Calu3 (cell line): ENCODE results near the gene GBA3. TPM values are rescaled to one million over a fixed set of nuclear protein-coding genes. Genes with fewer than 3 reads are reported as not detected.

Experiments used
- BruUV-seq: library from RNA; stranded (reverse); fragments of 400-500 nt; replicated peaks from 2 replicates; lab custom pipeline; 2021; lab: Mats Ljungman, UMichigan
- CTCF ChIA-PET: fragments of 300-600 bp; sonication (Branson Sonifier 250); formaldehyde crosslinking; loops from one replicate; lab custom pipeline; 2022; ENCODE audit warnings: antibody characterized with exemption; lab: Charles Lee
- DNase-seq: peaks from one replicate; pipeline ENCODE4 v3.0.0; 2022
- H3K27ac Mint-ChIP-seq: one replicate; pipeline ENCODE4 v1.8.0; 2022; ENCODE audit warnings: mixed read lengths; ENCODE audit not compliant: unreplicated experiment
- H3K27me3 Mint-ChIP-seq: one replicate; pipeline ENCODE4 v1.8.0; 2022; ENCODE audit warnings: mixed read lengths; ENCODE audit not compliant: unreplicated experiment
- H3K36me3 Mint-ChIP-seq: one replicate; pipeline ENCODE4 v1.8.0; 2022; ENCODE audit warnings: mild to moderate bottlenecking, moderate library complexity, mixed read lengths; ENCODE audit not compliant: insufficient read depth, unreplicated experiment
- H3K4me1 Mint-ChIP-seq: one replicate; pipeline ENCODE4 v1.8.0; 2022; ENCODE audit warnings: mild to moderate bottlenecking, low read depth, mixed read lengths; ENCODE audit not compliant: unreplicated experiment
- H3K4me3 Mint-ChIP-seq: one replicate; pipeline ENCODE4 v1.8.0; 2022; ENCODE audit warnings: mild to moderate bottlenecking, low read depth, moderate library complexity, mixed read lengths; ENCODE audit not compliant: unreplicated experiment
- H3K9me3 Mint-ChIP-seq: one replicate; pipeline ENCODE4 v1.8.0; 2022; ENCODE audit warnings: low read depth, mixed read lengths; ENCODE audit not compliant: unreplicated experiment
- CTCF ChIP-seq: fragments of 200-600 bp; IDR thresholded peaks from one replicate; pipeline ENCODE4 v1.8.0; 2022; ENCODE audit warnings: antibody characterized with exemption; ENCODE audit not compliant: unreplicated experiment
- intact Hi-C: fragments of 100-400 bp; cut with micrococcal nuclease; formaldehyde crosslinking; loops from one replicate; pipeline ENCODE4 v1.10.0; 2022; ENCODE audit not compliant: unreplicated experiment
- total RNA-seq: library from RNA; stranded (reverse); gene quantifications from 2 replicates; pipeline ENCODE4 v1.2.3, GENCODE V29; 2022

Gene GBA3
- total RNA-seq, 1 experiment from 2014 or later: 0.21 TPM

DNA sequence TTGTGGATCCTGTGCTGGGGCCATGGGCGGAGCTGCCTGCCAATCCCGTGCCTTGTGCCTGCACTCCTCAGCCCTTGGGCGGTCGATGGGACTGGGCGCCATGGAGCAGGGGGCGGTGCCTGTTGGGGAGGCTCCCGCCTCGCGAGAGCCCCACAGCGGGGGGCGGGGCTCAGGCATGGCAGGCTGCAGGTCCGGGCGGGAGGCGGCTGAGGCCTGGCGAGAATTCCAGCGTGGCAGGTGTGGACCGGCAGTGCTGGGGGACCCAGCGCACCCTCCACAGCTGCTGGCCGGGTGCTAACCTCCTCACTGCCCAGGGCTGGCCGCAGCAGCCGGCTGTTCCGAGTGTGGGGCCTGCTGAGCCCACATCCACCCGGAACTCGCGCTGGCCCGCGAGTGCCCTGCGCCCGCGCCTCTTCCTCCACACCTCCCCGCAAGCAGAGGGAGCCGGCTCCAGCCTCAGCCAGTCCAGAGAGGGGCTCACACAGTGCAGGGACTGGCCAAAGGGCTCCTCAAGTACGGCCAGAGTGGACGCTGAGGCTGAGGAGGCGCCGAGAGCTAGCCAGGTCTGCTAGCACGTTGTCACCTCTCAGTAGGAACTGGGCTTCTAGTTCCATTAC, 85.9 kb downstream of the GBA3 start:
- H3K9me3 Mint-ChIP-seq: no peaks in the 10 kb centered on the region
- no peaks in the 10 kb centered on the region for H3K27me3 Mint-ChIP-seq
- no peak overlapping the region for H3K4me3 Mint-ChIP-seq
- no TSS peak for BruUV-seq
- TF ChIP-seq CTCF: no peak
- CTCF ChIA-PET: no interaction called here
- intact Hi-C loops: no loop called here
- no peak overlapping the region for H3K27ac Mint-ChIP-seq
- H3K36me3 Mint-ChIP-seq: no peaks in the 10 kb centered on the region
- no peak for DNase-seq
- no peaks in the 10 kb centered on the region for H3K4me1 Mint-ChIP-seq

DNA sequence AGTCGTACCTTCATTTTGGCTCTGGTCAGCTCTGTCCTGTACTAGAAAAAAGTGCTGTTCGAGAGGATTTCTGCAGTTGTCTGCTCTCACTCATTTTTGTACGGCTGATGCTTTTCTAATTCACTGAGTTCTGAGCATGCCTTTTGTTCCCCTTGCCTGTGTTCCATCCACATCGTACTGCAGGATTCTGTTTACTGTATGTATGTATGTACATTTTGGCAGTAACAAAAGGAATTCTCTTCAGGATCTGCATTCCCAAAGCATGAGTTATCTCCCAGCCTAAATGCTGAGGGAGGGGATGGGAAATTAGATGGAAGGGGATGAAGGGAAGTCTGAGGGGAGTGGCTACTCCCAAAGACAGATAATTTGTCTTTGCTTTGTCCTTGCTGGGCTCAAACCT, 87.6 kb downstream of the GBA3 start:
- no TSS peak for BruUV-seq
- no peak overlapping the region for H3K27ac Mint-ChIP-seq
- no peak for TF ChIP-seq CTCF
- H3K4me1 Mint-ChIP-seq: no peaks in the 10 kb centered on the region
- CTCF ChIA-PET: no interaction called here
- no peaks in the 10 kb centered on the region for H3K36me3 Mint-ChIP-seq
- no peaks in the 10 kb centered on the region for H3K9me3 Mint-ChIP-seq
- intact Hi-C loops: no loop called here
- H3K27me3 Mint-ChIP-seq: no peaks in the 10 kb centered on the region
- DNase-seq: no peak
- H3K4me3 Mint-ChIP-seq: no peak overlapping the region

GRCh38 chr4:22780797-22781196, 88.1 kb downstream of the GBA3 start:
- no TSS peak for BruUV-seq
- Mint-ChIP-seq H3K9me3 (no peaks in the 10 kb centered on the region), H3K27me3 (no peaks in the 10 kb centered on the region), H3K4me3 (no peak overlapping the region), H3K4me1 (no peaks in the 10 kb centered on the region), H3K27ac (no peak overlapping the region), H3K36me3 (no peaks in the 10 kb centered on the region)
- TF ChIP-seq CTCF: no peak
- CTCF ChIA-PET: no interaction called here
- DNase-seq: no peak
- intact Hi-C loops: no loop called here

- BruUV-seq: no TSS peak
- intact Hi-C loops: no loop called here
- Mint-ChIP-seq H3K27ac (no peak overlapping the region), H3K4me3 (no peak overlapping the region), H3K36me3 (no peaks in the 10 kb centered on the region), H3K4me1 (no peaks in the 10 kb centered on the region), H3K9me3 (no peaks in the 10 kb centered on the region), H3K27me3 (peaks cover 13% of the 10 kb centered on the region)
- DNase-seq: no peak
- no peak for TF ChIP-seq CTCF
- CTCF ChIA-PET: no interaction called here
Measured at GRCh38 chr4:22787753-22788375, 95.1 kb downstream of the GBA3 start.
